Vagina (tissue), 2 donors: Measurements from ENCODE around the gene ANAPC1. TPM values are rescaled to one million over a fixed set of nuclear protein-coding genes. Genes with fewer than 3 reads are reported as not detected.

Source experiments
- DNase-seq, 2 donors: peaks; one replicate each; pipeline ENCODE4 v3.0.0-alpha.2; 2017; ENCODE audit errors: extremely low spot score in 2 of 2
- H3K27ac ChIP-seq: fragments of 200-600 bp; sonication (generic); one replicate; pipeline ENCODE4 v1.5.1; 2019
- H3K27me3 ChIP-seq: fragments of 200-600 bp; sonication (generic); one replicate; pipeline ENCODE4 v1.5.1; 2019
- H3K36me3 ChIP-seq, 2 donors: fragments of 200-600 bp; sonication (generic); one replicate each; pipeline ENCODE4 v1.5.1; 2017 to 2019
- H3K4me1 ChIP-seq: fragments of 200-600 bp; sonication (generic); one replicate; pipeline ENCODE4 v1.5.1; 2019
- H3K4me3 ChIP-seq, 2 donors: fragments of 200-600 bp; sonication (generic); 1 replicate in 1 of 2; 2 replicates in 1 of 2; pipeline ENCODE4 v1.5.1; 2016 to 2019
- H3K9me3 ChIP-seq: fragments of 200-600 bp; sonication (generic); one replicate; pipeline ENCODE4 v1.5.1; 2019
- POLR2A ChIP-seq, 2 donors: fragments of 450-650 bp; IDR thresholded peaks; one replicate each; pipeline ENCODE4 v1.6.1; 2017; ENCODE audit warnings: antibody characterized with exemption in 2 of 2, mild to moderate bottlenecking in 2 of 2, moderate library complexity in 2 of 2
- POLR2AphosphoS5 ChIP-seq, 2 donors: sonication (generic); formaldehyde crosslinking; IDR thresholded peaks; one replicate each; pipeline ENCODE4 v1.9.0; 2017; ENCODE audit warnings: antibody characterized with exemption in 2 of 2, mild to moderate bottlenecking in 2 of 2, low read depth in 1 of 2; ENCODE audit not compliant: insufficient read depth in 1 of 2
- intact Hi-C: fragments of 100-400 bp; cut with DNase I; formaldehyde crosslinking; loops from one replicate; pipeline ENCODE4 v1.15.1; 2023
- total RNA-seq: library from RNA; depleted of rRNA; stranded (reverse); fragments of >200 nt; gene quantifications from one replicate; pipeline ENCODE4 v1.2.3, GENCODE V29; 2016
- TF ChIP-seq, protein P1 (sequence below), 3 experiments: fragments of 450-650 bp in 2 of 3; fragments of 200-600 bp in 1 of 3; sonication (generic) in 1 of 3; IDR thresholded peaks; one replicate each; pipeline ENCODE4 v1.5.1; 2017 to 2019; ENCODE audit warnings: antibody characterized with exemption in 3 of 3, mild to moderate bottlenecking in 2 of 3, moderate library complexity in 2 of 3

Gene ANAPC1
- total RNA-seq, 1 donor from 2014 or later: 36.3 TPM

DNA sequence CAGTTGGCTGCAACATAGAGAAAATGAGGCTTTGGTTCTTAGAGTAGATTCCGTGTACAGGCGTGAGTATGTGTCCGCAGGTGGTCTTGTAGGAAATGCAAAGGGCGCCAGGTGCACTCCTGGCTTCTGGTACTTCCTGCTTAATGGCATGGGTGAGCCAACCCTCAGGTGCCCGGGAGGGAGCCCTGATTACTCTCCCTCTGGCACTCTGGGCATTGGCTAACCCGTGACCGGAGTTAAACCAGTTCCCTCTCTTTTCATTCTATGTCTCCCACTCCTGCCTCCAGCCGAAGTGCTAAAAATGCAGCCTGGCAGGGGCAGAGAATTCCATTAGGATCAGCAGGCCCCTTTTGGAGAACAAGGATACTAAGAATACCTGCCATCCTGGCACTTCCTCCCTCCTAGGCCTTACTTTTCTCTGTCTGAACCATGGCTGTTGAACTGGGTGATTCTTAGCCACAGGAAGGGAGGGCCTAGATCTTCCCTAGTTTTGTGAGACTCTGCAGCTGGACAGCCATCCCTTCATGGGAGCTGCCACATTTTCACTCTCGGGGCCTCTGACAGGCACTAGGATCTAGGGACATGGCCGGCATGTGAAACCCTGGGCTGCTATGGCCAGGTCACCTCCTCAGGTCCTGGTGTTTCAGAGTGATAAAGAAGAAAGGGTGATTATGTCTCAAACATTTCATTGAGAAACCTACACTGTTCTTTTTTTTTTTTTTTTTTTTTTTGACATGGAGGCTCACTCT, 20.9 kb upstream of the ANAPC1 start:
- Histone ChIP-seq H3K4me3 (no peak overlapping the region), H3K4me1 (peaks cover 21% of the 10 kb centered on the region), H3K36me3 (no peaks in the 10 kb centered on the region), H3K9me3 (no peaks in the 10 kb centered on the region), H3K27ac (no peak overlapping the region), H3K27me3 (no peaks in the 10 kb centered on the region)
- intact Hi-C loops: no loop called here
- no peak for TF ChIP-seq POLR2A (IDR thresholded peaks at IDR 0.05)
- TF ChIP-seq, protein P1, sequence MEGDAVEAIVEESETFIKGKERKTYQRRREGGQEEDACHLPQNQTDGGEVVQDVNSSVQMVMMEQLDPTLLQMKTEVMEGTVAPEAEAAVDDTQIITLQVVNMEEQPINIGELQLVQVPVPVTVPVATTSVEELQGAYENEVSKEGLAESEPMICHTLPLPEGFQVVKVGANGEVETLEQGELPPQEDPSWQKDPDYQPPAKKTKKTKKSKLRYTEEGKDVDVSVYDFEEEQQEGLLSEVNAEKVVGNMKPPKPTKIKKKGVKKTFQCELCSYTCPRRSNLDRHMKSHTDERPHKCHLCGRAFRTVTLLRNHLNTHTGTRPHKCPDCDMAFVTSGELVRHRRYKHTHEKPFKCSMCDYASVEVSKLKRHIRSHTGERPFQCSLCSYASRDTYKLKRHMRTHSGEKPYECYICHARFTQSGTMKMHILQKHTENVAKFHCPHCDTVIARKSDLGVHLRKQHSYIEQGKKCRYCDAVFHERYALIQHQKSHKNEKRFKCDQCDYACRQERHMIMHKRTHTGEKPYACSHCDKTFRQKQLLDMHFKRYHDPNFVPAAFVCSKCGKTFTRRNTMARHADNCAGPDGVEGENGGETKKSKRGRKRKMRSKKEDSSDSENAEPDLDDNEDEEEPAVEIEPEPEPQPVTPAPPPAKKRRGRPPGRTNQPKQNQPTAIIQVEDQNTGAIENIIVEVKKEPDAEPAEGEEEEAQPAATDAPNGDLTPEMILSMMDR (IDR thresholded peaks at IDR 0.05): no peak
- TF ChIP-seq POLR2AphosphoS5 (IDR thresholded peaks at IDR 0.05; ENCODE audit: insufficient read depth in 1 of 2, low read depth in 1 of 2): no peak
- no peak for DNase-seq

DNA sequence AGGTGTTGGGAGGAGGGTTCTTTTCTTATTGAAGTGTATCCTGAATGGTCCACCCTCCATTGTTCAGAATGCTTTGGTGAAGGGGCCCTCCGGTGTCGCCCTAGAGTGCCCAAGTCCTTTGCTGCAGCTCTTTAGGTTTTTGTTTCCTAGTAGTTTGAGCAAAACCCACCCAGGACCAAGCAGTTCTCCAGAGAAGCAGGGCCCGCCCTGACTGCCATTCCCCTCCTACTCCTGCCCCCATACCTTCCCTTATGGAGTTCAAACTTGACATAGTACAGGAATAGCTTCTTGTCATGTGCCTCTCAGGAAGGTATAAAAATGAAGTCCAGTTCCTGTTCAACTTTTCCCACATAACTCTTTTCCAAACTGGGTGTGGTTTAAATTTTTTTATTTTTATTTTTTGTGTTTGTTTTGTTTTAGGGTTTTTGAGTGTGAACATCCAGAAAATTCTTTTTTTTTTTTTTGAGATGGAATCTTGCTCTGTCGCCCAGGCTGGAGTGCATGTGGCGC, 20.0 kb upstream of the ANAPC1 start:
- Histone ChIP-seq H3K36me3 (no peaks in the 10 kb centered on the region), H3K27ac (no peak overlapping the region), H3K4me1 (peaks cover 24% of the 10 kb centered on the region), H3K4me3 (no peak overlapping the region), H3K9me3 (no peaks in the 10 kb centered on the region), H3K27me3 (no peaks in the 10 kb centered on the region)
- TF ChIP-seq POLR2AphosphoS5 (IDR thresholded peaks at IDR 0.05; ENCODE audit: insufficient read depth in 1 of 2, low read depth in 1 of 2) (no peak), POLR2A (IDR thresholded peaks at IDR 0.05) (no peak)
- TF ChIP-seq, protein P1 (IDR thresholded peaks at IDR 0.05): no peak
- intact Hi-C loops: no loop called here
- no peak for DNase-seq

DNA sequence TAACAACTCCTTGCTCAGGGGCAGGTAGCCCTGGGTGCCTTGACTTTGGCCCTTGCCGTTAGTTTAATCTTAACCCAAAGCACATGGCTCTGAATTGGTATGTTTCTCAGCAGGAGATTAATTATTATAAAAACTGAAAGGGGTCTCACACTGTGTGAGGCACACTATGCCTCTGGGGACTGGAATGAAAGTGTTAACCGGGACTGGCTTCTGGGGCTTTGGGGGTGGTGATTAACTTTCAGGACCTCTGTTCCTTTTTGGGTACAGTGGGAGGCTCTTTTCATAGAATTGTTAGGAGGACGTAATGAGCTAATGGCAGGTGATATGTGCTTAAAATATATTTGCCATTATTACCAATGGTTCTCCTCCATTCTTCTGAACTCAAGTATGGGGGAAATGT, 19.5 kb upstream of the ANAPC1 start:
- peaks cover 24% of the 10 kb centered on the region for H3K4me1 ChIP-seq

DNA sequence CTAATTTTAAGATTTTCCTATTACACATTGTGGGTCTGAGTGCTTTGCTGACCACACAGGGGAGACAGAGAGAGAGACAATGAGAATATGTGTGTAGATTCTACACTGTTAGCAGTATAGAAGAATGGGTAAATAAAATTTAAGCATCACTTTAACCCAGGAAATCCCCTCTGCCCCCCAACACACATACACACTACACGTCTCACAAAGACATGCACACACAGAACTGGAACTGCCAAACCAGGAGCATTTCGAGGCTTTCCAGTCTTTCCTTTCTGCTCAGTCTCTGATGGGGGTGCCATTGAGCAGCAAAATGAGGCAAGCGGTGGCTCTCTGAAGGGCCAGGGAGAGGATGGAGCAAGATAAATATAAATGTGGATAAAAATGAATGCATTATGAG, 16.9 kb upstream of the ANAPC1 start:
- H3K9me3 ChIP-seq: no peaks in the 10 kb centered on the region
- intact Hi-C loops: no loop called here
- TF ChIP-seq, protein P1 (IDR thresholded peaks at IDR 0.05): peak in 1 of 3 experiments; percentile 5
- no peak for TF ChIP-seq POLR2A (IDR thresholded peaks at IDR 0.05)
- no peak for DNase-seq
- peak overlapping the region; percentile 9 to 80 for H3K4me3 ChIP-seq
- H3K36me3 ChIP-seq: no peaks in the 10 kb centered on the region
- H3K4me1 ChIP-seq: peaks cover 25% of the 10 kb centered on the region
- H3K27me3 ChIP-seq: no peaks in the 10 kb centered on the region
- H3K27ac ChIP-seq: peak overlapping the region; percentile 95

More for the DNA sequence above, 19.5 kb upstream of the ANAPC1 start:
- Histone ChIP-seq H3K27me3 (no peaks in the 10 kb centered on the region), H3K4me3 (no peak overlapping the region), H3K27ac (no peak overlapping the region), H3K36me3 (no peaks in the 10 kb centered on the region), H3K9me3 (no peaks in the 10 kb centered on the region)
- intact Hi-C loops: no loop called here
- no peak for DNase-seq
- TF ChIP-seq POLR2AphosphoS5 (IDR thresholded peaks at IDR 0.05; ENCODE audit: insufficient read depth in 1 of 2, low read depth in 1 of 2): no peak
- TF ChIP-seq POLR2A (IDR thresholded peaks at IDR 0.05): no peak
- TF ChIP-seq, protein P1 (IDR thresholded peaks at IDR 0.05): no peak
